ENCODE data around the gene RAB11FIP4.

DNA sequence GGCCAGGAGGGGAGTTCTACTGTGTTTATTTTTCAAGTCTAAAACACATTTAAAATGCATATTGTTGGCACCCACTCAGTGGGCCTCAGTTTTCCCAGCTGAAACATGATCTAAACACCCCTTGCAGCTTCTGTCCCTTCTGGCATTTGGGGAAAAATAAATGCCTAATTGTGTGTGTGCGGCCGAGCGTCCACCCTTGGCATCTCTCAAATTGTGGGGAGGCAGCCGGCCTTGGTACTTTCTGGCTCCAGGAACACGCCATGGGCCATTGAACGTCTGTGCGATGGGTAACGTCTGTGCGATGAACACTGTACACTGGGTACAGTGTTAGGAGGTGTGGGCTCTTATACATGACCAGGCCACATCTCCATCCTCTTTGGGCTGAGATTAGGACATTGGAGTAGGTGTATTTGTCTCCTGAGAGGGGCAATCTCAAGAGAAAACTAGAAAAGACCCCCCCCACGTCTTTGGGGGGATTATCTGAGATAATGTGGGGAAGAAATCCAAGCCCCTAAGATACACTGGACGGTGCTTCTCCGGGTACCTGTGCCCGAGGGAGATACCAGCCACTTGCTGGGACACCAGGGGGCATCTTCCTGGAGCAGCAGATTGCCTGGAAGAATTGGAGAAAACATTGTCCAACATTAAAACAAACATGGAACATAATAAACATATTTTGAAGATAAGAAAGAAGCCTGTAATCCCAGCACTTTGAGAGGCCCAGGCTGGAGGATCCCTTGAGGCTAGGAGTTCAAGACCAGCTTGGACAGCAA, 54.9 kb downstream of the RAB11FIP4 start:
- TF ChIP-seq, protein P1, sequence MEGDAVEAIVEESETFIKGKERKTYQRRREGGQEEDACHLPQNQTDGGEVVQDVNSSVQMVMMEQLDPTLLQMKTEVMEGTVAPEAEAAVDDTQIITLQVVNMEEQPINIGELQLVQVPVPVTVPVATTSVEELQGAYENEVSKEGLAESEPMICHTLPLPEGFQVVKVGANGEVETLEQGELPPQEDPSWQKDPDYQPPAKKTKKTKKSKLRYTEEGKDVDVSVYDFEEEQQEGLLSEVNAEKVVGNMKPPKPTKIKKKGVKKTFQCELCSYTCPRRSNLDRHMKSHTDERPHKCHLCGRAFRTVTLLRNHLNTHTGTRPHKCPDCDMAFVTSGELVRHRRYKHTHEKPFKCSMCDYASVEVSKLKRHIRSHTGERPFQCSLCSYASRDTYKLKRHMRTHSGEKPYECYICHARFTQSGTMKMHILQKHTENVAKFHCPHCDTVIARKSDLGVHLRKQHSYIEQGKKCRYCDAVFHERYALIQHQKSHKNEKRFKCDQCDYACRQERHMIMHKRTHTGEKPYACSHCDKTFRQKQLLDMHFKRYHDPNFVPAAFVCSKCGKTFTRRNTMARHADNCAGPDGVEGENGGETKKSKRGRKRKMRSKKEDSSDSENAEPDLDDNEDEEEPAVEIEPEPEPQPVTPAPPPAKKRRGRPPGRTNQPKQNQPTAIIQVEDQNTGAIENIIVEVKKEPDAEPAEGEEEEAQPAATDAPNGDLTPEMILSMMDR (conservative IDR thresholded peaks at IDR 0.05; ENCODE audit: low read length) = no peak
- no peak for TF ChIP-seq EZH2phosphoT487 (IDR thresholded peaks at IDR 0.05; ENCODE audit: borderline replicate concordance)
